DND-41 (cell line): ENCODE data around the gene CDRT15L2.
"Not testable (repeated sequence)": the region's sequence is repeated elsewhere in the genome, so short reads cannot be mapped to it uniquely, and the experiment has no call there.

Experiments
- CTCF ChIP-seq: IDR thresholded peaks from 2 replicates; pipeline ENCODE4 v1.5.1; 2012; ENCODE audit warnings: borderline replicate concordance, low read length, moderate library complexity, mild to moderate bottlenecking; ENCODE audit not compliant: poor library complexity, severe bottlenecking; ENCODE audit errors: extremely low read depth
- EZH2 ChIP-seq: IDR thresholded peaks from 3 replicates; pipeline ENCODE4 v1.6.1; 2012; ENCODE audit warnings: borderline replicate concordance, low read depth, mild to moderate bottlenecking, moderate library complexity, low read length, inconsistent platforms; ENCODE audit not compliant: severe bottlenecking

DNA sequence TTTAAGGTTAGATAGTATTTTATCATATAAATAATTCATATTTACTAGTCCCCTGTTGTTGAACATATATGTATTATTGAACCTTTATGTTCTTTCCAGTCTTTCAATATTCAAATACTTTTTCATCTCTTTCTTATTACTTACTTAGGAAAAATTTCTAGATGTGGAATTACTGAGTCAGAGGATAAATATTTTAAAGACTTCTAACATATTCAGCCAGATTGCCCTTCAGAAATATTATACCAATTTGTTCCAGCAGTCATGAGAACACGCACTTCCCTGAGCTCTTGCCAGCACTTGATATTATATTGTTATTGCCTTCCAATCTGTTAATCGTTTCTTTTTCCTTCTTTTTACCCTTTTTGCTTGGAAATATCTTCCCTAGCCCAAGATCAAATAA lies 4.5 kb upstream of the CDRT15L2 start:
- TF ChIP-seq CTCF, EZH2: not testable (repeated sequence)
